D721Med (cell line): ENCODE measurements around the gene CDSN.

Experiments used
- DNase-seq: peaks from one replicate; pipeline ENCODE4 v3.0.0; 2011; ENCODE audit warnings: low spot score; ENCODE audit not compliant: insufficient read length
- FAIRE-seq: peaks from 2 replicates; lab custom pipeline; 2011; peaks lifted over from hg19 to GRCh38; lab: Jason Lieb, UNC
- CTCF ChIP-seq: IDR thresholded peaks from 2 replicates; pipeline ENCODE4 v1.5.1; 2012; ENCODE audit warnings: mild to moderate bottlenecking, control low read depth; ENCODE audit not compliant: insufficient read depth; ENCODE audit errors: missing control alignments

CDSN gene

GRCh38 chr6:31092238-31092637 is 28.0 kb downstream of the CDSN start:
- DNase-seq (no peak), FAIRE-seq (no peak)
- TF ChIP-seq CTCF: no peak

GRCh38 chr6:31091680-31092079 is 28.6 kb downstream of the CDSN start:
- no peak for DNase-seq
- no peak for TF ChIP-seq CTCF
- FAIRE-seq: no peak

DNA sequence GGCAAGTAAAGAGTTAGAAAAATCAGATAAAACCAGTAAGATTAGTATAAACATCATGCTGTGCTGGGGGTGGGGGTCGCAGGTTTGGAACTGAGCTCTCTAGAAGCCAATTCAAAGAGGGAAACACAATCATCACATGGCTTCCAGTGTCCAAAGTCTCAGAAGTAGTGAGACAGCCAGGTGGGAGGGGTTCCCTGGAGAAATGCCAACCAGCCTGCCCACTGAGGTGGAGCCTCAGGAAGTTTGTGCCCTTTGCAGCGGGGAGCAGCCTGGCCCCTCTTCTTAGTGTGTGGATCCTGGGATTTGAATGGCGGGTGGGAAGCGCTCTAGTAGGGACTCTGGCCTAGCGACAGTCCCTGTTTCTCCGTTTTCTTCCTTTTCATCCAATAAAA is 29.3 kb downstream of the CDSN start:
- no peak for FAIRE-seq
- TF ChIP-seq CTCF: no peak
- no peak for DNase-seq

DNA sequence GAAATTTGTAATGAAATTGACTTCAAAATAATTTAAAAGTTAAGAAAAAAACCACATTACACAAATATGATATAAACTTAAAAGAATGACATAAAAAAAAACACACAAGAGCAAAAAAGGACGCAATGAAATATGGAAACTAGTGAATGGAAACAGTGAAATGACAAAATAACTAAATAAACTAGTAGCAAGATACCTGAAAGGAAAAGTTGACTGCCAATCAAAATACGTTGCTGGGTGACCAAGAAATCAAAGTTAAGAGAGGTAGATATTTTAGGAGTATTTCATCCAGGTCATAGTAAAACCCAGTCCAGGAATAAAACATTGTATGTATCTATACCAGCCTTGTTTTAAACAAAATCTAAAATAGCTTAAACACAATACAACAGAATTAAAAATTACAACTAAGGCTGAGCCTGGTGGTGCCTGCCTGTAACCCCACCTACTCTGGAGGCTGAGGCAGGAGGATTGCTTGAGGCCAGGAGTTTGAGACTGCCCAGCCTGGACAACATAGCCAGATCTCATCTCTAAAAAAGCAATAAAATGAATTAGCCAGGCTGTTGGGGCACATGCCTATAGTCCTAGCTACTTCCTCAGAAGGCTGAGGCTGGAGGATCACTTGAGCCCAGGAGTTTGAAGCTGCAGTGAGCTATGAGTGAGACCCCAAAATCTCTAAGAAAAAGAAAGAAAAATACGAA is 29.8 kb downstream of the CDSN start:
- DNase-seq: no peak
- no peak for FAIRE-seq

GRCh38 chr6:31087494-31088089 is 32.7 kb downstream of the CDSN start:
- DNase-seq: peak; percentile 69
- peak; percentile 92 for TF ChIP-seq CTCF
- FAIRE-seq: no peak

More for the DNA sequence above, 29.8 kb downstream of the CDSN start:
- TF ChIP-seq CTCF: no peak

GRCh38 chr6:31086788-31087440 is 33.3 kb downstream of the CDSN start:
- no peak for FAIRE-seq
- DNase-seq: no peak
- no peak for TF ChIP-seq CTCF

- peak; percentile 63 for TF ChIP-seq CTCF
- FAIRE-seq (no peak), DNase-seq (no peak)
Measured at GRCh38 chr6:31083742-31084354, 36.4 kb downstream of the CDSN start.
